Measurements from ENCODE around the gene CRYBA4.

- TF ChIP-seq CTCF (IDR thresholded peaks at IDR 0.05; ENCODE audit: low read length) (no peak), EZH2 (IDR thresholded peaks at IDR 0.05; ENCODE audit: borderline replicate concordance, low read length) (no peak)
Observed at GRCh38 chr22:26671317-26672059, 49.7 kb downstream of the CRYBA4 start.
